ENCODE measurements around the gene CASP8AP2. TPM values are rescaled to one million over a fixed set of nuclear protein-coding genes. Genes with fewer than 3 reads are reported as not detected.

CASP8AP2 gene
- total and polyA plus RNA-seq, 3 experiments from 2014 or later: 30.8 to 60.0 (median 31.3) TPM

- no peak for DNase-seq
- peak overlapping the region in 1 of 8 donors; percentile 52 for H3K27ac Mint-ChIP-seq
- Histone ChIP-seq H3K27me3 (ENCODE audit: insufficient read depth, low read length, poor library complexity, severe bottlenecking) (no peaks in the 10 kb centered on the region), H3K4me1 (ENCODE audit: insufficient read depth, low read length) (peaks cover 21% of the 10 kb centered on the region), H3K4me3 (ENCODE audit: low read length) (no peak overlapping the region), H3K9me3 (ENCODE audit: low read length) (no peaks in the 10 kb centered on the region), H3K27ac (ENCODE audit: low read depth, low read length) (no peak overlapping the region), H3K36me3 (ENCODE audit: insufficient read depth, low read length) (peaks cover 36% of the 10 kb centered on the region)
- CTCF ChIA-PET: no interaction called here
- H3K27me3 Mint-ChIP-seq: no peaks in the 10 kb centered on the region
- POLR2A ChIA-PET: no interaction called here
- peaks cover 17 to 75% (median 29%) of the 10 kb centered on the region in 3 donors for H3K36me3 Mint-ChIP-seq
- no peaks in the 10 kb centered on the region for H3K9me3 Mint-ChIP-seq
- H3K4me3 Mint-ChIP-seq: no peak overlapping the region
- H3K4me1 Mint-ChIP-seq: peaks cover 21 to 31% (median 22%) of the 10 kb centered on the region in 3 donors
These were observed 39.7 kb upstream of the CASP8AP2 start for GRCh38 chr6:89789980-89790379.

GRCh38 chr6:89790403-89790802 lies 39.3 kb upstream of the CASP8AP2 start:
- DNase-seq: no peak
- Histone ChIP-seq H3K36me3 (ENCODE audit: insufficient read depth, low read length) (peaks cover 32% of the 10 kb centered on the region), H3K4me3 (ENCODE audit: low read length) (no peak overlapping the region), H3K27me3 (ENCODE audit: insufficient read depth, low read length, poor library complexity, severe bottlenecking) (no peaks in the 10 kb centered on the region), H3K27ac (ENCODE audit: low read depth, low read length) (no peak overlapping the region), H3K9me3 (ENCODE audit: low read length) (no peaks in the 10 kb centered on the region), H3K4me1 (ENCODE audit: insufficient read depth, low read length) (peaks cover 25% of the 10 kb centered on the region)
- Mint-ChIP-seq H3K4me3 (no peak overlapping the region), H3K27me3 (no peaks in the 10 kb centered on the region), H3K4me1 (peaks cover 25 to 36% (median 27%) of the 10 kb centered on the region in 3 donors), H3K36me3 (peaks cover 13 to 75% (median 27%) of the 10 kb centered on the region in 3 donors), H3K27ac (no peak overlapping the region), H3K9me3 (no peaks in the 10 kb centered on the region)
- CTCF ChIA-PET: no interaction called here
- POLR2A ChIA-PET: interaction anchor here (0.6 kb wide), 1 partner anchor 106 kb away, joined by 3 read pairs; no protein-coding TSS in a partner anchor

GRCh38 chr6:89792881-89793280 lies 36.8 kb upstream of the CASP8AP2 start:
- H3K27ac Mint-ChIP-seq: peak overlapping the region in 2 of 8 donors; percentile 23 to 77
- H3K4me1 ChIP-seq (ENCODE audit: insufficient read depth, low read length): peaks cover 26% of the 10 kb centered on the region
- H3K27ac ChIP-seq (ENCODE audit: low read depth, low read length): no peak overlapping the region
- no peak overlapping the region for H3K4me3 ChIP-seq (ENCODE audit: low read length)
- ChIA-PET CTCF (interaction anchor here (1.2 kb wide), 1 partner anchor 27 kb away, joined by 3 read pairs; no protein-coding TSS in a partner anchor), POLR2A (interaction anchor here (0.6 to 1.2 kb wide), 2 partner anchors 24 to 36 kb away, joined by 5 to 6 read pairs; partner anchors contain the start of gene CASP8AP2)
- peaks cover 27 to 35% (median 27%) of the 10 kb centered on the region in 3 donors for H3K4me1 Mint-ChIP-seq
- H3K36me3 ChIP-seq (ENCODE audit: insufficient read depth, low read length): peaks cover 24% of the 10 kb centered on the region
- no peaks in the 10 kb centered on the region for H3K9me3 ChIP-seq (ENCODE audit: low read length)
- no peaks in the 10 kb centered on the region for H3K27me3 ChIP-seq (ENCODE audit: insufficient read depth, low read length, poor library complexity, severe bottlenecking)
- no peaks in the 10 kb centered on the region for H3K27me3 Mint-ChIP-seq
- peaks cover 9 to 67% (median 28%) of the 10 kb centered on the region in 3 donors for H3K36me3 Mint-ChIP-seq
- DNase-seq: no peak
- no peaks in the 10 kb centered on the region for H3K9me3 Mint-ChIP-seq
- peak overlapping the region in 3 of 7 donors; percentile 7 to 24 (median 15) for H3K4me3 Mint-ChIP-seq

- Histone ChIP-seq H3K4me3 (ENCODE audit: low read length) (no peak overlapping the region), H3K27ac (ENCODE audit: low read depth, low read length) (no peak overlapping the region), H3K9me3 (ENCODE audit: low read length) (no peaks in the 10 kb centered on the region), H3K36me3 (ENCODE audit: insufficient read depth, low read length) (peaks cover 24% of the 10 kb centered on the region), H3K4me1 (ENCODE audit: insufficient read depth, low read length) (peaks cover 26% of the 10 kb centered on the region), H3K27me3 (ENCODE audit: insufficient read depth, low read length, poor library complexity, severe bottlenecking) (no peaks in the 10 kb centered on the region)
- no peak for DNase-seq
- CTCF ChIA-PET: no interaction called here
- Mint-ChIP-seq H3K27ac (peak overlapping the region in 4 of 8 donors; percentile 12 to 85 (median 46)), H3K27me3 (no peaks in the 10 kb centered on the region), H3K4me3 (peak overlapping the region in 2 of 7 donors; percentile 51 to 72), H3K9me3 (no peaks in the 10 kb centered on the region), H3K4me1 (peaks cover 27 to 28% (median 27%) of the 10 kb centered on the region in 3 donors), H3K36me3 (peaks cover 9 to 61% (median 23%) of the 10 kb centered on the region in 3 donors)
- POLR2A ChIA-PET: interaction anchor here (0.6 to 1.2 kb wide), 2 partner anchors 23 to 36 kb away, joined by 5 to 6 read pairs; partner anchors contain the start of gene CASP8AP2
These were observed 36.1 kb upstream of the CASP8AP2 start for GRCh38 chr6:89793586-89793985.

- H3K4me1 Mint-ChIP-seq: peaks cover 27 to 28% (median 27%) of the 10 kb centered on the region in 3 donors
- H3K27me3 Mint-ChIP-seq: no peaks in the 10 kb centered on the region
- H3K36me3 Mint-ChIP-seq: peaks cover 6 to 62% (median 19%) of the 10 kb centered on the region in 3 donors
- Histone ChIP-seq H3K4me3 (ENCODE audit: low read length) (no peak overlapping the region), H3K9me3 (ENCODE audit: low read length) (no peaks in the 10 kb centered on the region), H3K4me1 (ENCODE audit: insufficient read depth, low read length) (peaks cover 26% of the 10 kb centered on the region), H3K27ac (ENCODE audit: low read depth, low read length) (no peak overlapping the region), H3K36me3 (ENCODE audit: insufficient read depth, low read length) (peaks cover 20% of the 10 kb centered on the region), H3K27me3 (ENCODE audit: insufficient read depth, low read length, poor library complexity, severe bottlenecking) (no peaks in the 10 kb centered on the region)
- ChIA-PET CTCF (interaction anchor here (1.5 kb wide), 1 partner anchor 20 kb away, joined by 3 read pairs; no protein-coding TSS in a partner anchor), POLR2A (interaction anchor here (0.7 to 0.9 kb wide), 2 partner anchors 25 to 31 kb away, joined by 3 to 8 read pairs; partner anchors contain the start of gene MDN1)
- H3K4me3 Mint-ChIP-seq: peak overlapping the region in 6 of 7 donors; percentile 51 to 86 (median 68)
- peak overlapping the region in 7 of 8 donors; percentile 26 to 94 (median 84) for H3K27ac Mint-ChIP-seq
- no peaks in the 10 kb centered on the region for H3K9me3 Mint-ChIP-seq
- DNase-seq: peak in 2 of 5 donors; percentile 2 to 34
These were observed 35.4 kb upstream of the CASP8AP2 start for GRCh38 chr6:89794324-89794723.

- Histone ChIP-seq H3K4me3 (ENCODE audit: low read length) (no peak overlapping the region), H3K27ac (ENCODE audit: low read depth, low read length) (no peak overlapping the region), H3K27me3 (ENCODE audit: insufficient read depth, low read length, poor library complexity, severe bottlenecking) (no peaks in the 10 kb centered on the region), H3K4me1 (ENCODE audit: insufficient read depth, low read length) (peaks cover 26% of the 10 kb centered on the region), H3K9me3 (ENCODE audit: low read length) (no peaks in the 10 kb centered on the region), H3K36me3 (ENCODE audit: insufficient read depth, low read length) (peaks cover 9% of the 10 kb centered on the region)
- ChIA-PET CTCF (no interaction called here), POLR2A (no interaction called here)
- Mint-ChIP-seq H3K36me3 (peaks cover 5 to 65% (median 23%) of the 10 kb centered on the region in 3 donors), H3K4me1 (peaks cover 28 to 30% (median 28%) of the 10 kb centered on the region in 3 donors), H3K9me3 (no peaks in the 10 kb centered on the region), H3K27ac (peak overlapping the region in 1 of 8 donors; percentile 68), H3K4me3 (no peak overlapping the region), H3K27me3 (no peaks in the 10 kb centered on the region)
- DNase-seq: no peak
These were observed 32.4 kb upstream of the CASP8AP2 start for GRCh38 chr6:89797317-89797716.

- DNase-seq: no peak
- Mint-ChIP-seq H3K36me3 (peaks cover 0 to 61% (median 16%) of the 10 kb centered on the region in 3 donors), H3K4me1 (peaks cover 14 to 17% (median 16%) of the 10 kb centered on the region in 3 donors), H3K9me3 (no peaks in the 10 kb centered on the region), H3K27ac (no peak overlapping the region), H3K27me3 (no peaks in the 10 kb centered on the region), H3K4me3 (no peak overlapping the region)
- H3K27me3 ChIP-seq (ENCODE audit: insufficient read depth, low read length, poor library complexity, severe bottlenecking): no peaks in the 10 kb centered on the region
- no peak overlapping the region for H3K27ac ChIP-seq (ENCODE audit: low read depth, low read length)
- H3K4me1 ChIP-seq (ENCODE audit: insufficient read depth, low read length): peaks cover 12% of the 10 kb centered on the region
- no peaks in the 10 kb centered on the region for H3K9me3 ChIP-seq (ENCODE audit: low read length)
- CTCF ChIA-PET: no interaction called here
- H3K36me3 ChIP-seq (ENCODE audit: insufficient read depth, low read length): no peaks in the 10 kb centered on the region
- POLR2A ChIA-PET: no interaction called here
- H3K4me3 ChIP-seq (ENCODE audit: low read length): no peak overlapping the region
These were observed 30.6 kb upstream of the CASP8AP2 start for GRCh38 chr6:89799096-89799495.

GRCh38 chr6:89799756-89800155 lies 29.9 kb upstream of the CASP8AP2 start:
- no peaks in the 10 kb centered on the region for H3K36me3 ChIP-seq (ENCODE audit: insufficient read depth, low read length)

More at GRCh38 chr6:89799756-89800155, 29.9 kb upstream of the CASP8AP2 start:
- Mint-ChIP-seq H3K27ac (peak overlapping the region in 2 of 8 donors; percentile 55 to 57), H3K4me3 (no peak overlapping the region), H3K36me3 (peaks cover 0 to 58% (median 16%) of the 10 kb centered on the region in 3 donors), H3K27me3 (no peaks in the 10 kb centered on the region), H3K4me1 (peaks cover 8 to 13% (median 9%) of the 10 kb centered on the region in 3 donors), H3K9me3 (no peaks in the 10 kb centered on the region)
- ChIA-PET POLR2A (no interaction called here), CTCF (no interaction called here)
- H3K27ac ChIP-seq (ENCODE audit: low read depth, low read length): no peak overlapping the region
- DNase-seq: no peak
- peaks cover 7% of the 10 kb centered on the region for H3K4me1 ChIP-seq (ENCODE audit: insufficient read depth, low read length)
- H3K27me3 ChIP-seq (ENCODE audit: insufficient read depth, low read length, poor library complexity, severe bottlenecking): no peaks in the 10 kb centered on the region
- H3K9me3 ChIP-seq (ENCODE audit: low read length): no peaks in the 10 kb centered on the region
- no peak overlapping the region for H3K4me3 ChIP-seq (ENCODE audit: low read length)

Measured in CD8-positive, alpha-beta memory T cell (primary cell).